Stimulated activated CD8-positive, alpha-beta memory T cell treated with anti-CD3 and anti-CD28 coated beads, Interleukin-7, amount 100 ng/mL, for 48 hours (primary cell): ENCODE measurements around the gene HELB.
"Not testable (repeated sequence)": the region's sequence is repeated elsewhere in the genome, so short reads cannot be mapped to it uniquely, and the experiment has no call there.

ENCODE experiments used
- DNase-seq, 2 donors: peaks; one replicate each; pipeline ENCODE4 v3.0.0-alpha.2; 2020; ENCODE audit warnings: low read depth in 1 of 2; ENCODE audit errors: extremely low read depth in 1 of 2

Gene HELB

DNA sequence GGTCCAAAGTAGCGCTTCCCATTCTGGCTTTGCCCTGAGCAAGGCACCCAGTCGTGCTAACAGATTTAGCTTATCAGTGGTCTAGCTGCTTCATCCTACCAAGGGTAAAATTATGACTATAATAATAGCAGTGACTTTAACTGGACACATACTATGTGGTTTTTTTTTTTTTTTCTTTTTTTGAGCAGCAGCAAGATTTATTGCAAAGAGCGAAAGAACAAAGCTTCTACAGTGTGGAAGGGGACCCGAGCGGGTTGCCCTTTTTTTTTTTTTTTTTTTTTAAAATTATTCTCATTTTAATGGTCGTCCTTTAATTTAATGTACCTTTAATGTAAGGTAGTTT lies 505 bp downstream of the HELB start:
- DNase-seq: no peak

DNA sequence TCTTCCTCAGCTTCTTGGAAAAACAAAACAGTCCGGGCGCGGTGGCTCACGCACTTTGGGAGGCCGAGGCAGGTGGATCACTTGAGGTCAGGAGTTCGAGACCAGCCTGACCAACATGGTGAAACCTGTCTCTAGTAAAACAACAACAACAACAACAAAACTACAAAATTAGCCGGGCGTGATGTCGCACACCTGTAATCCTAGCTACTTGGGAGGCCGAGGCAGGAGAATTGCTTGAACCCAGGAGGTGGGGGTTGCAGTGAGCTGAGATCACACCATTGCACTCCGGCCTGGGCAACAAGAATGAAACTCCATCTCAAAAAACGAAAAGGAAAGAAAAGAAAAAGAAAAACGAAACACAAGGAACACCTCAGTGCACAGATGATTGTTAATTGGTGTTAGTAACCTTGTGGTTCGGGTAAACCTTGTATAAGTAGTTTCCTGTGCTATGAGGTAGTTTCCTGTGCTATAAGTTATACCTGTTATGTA lies 1.1 kb downstream of the HELB start:
- not testable (repeated sequence) for DNase-seq

- no peak for DNase-seq
These were observed 2.1 kb downstream of the HELB start for GRCh38 chr12:66304296-66304900.

DNA sequence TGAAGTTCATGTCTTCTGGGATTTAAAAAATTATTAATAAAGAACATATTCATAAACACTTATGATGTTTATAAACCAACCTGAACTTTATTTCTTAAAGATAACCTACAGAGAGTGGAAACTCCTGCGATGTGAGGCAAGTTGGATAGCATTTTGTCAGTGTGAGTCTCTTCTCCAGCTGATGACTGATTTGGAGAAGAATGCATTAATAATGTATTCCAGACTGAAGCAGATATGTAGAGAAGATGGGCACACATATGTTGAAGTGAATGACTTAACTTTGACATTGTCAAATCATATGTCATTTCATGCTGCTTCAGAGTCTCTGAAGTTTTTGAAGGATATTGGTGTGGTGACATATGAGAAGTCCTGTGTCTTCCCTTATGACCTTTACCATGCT lies 7.3 kb downstream of the HELB start:
- DNase-seq: no peak

DNA sequence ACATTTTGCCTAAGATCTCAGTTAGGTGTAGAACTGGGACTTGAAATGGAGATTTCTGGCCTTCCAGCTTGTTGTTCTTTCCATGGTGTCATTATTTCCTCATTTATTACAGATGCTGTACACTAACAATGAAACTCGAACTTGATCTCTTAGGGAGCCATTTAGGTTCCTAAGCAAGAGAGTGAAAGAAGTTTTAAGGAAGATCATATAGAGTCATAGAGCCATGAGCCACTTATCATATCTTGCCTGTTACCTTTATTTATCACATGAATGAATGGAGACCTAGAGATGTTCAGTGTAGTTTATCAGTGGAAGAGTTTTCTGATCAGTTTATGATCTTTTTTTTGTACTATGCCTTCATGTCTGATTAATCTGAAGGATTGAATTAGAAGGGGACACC lies 9.9 kb downstream of the HELB start:
- no peak for DNase-seq

GRCh38 chr12:66314278-66314677 lies 12.0 kb downstream of the HELB start:
- no peak for DNase-seq

GRCh38 chr12:66319266-66319954 lies 17.1 kb downstream of the HELB start:
- DNase-seq: no peak

DNA sequence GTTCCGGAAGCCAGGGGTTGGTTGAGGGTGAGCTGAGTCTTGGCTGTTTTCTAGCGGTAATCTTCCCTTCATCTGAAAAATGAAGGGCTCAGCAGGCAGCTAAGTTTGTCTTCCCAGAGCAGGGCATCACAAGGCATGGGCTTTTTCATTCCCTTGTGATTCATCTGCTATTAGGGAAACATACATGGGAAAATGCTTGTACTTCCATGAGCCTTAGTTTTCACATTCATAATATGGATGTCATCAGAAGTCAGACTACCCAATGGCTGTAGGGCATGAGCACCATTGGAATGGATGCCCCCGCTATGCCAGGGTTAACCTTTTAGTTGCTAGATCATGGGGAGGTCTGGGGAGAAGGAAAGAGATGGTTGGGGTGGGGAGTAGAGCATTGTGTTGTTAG lies 18.7 kb downstream of the HELB start:
- DNase-seq: no peak

DNA sequence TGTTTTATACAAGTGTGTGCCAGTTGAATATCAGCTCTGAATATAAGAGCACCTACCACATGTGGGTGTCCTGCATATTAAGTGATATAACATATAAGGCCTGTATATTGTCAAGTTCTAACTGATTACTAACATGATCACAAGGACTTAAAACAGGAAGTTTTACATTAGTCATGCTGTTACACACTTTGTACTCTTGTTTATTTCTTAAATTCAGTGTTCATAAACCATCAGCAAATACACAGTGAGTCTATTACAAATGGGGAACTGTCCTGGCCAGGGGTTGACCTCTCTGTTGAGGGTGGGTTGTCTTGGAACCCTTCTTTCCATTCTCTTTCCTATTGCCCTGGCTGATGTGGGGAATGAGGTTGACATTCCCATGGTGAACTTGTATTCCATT lies 19.1 kb downstream of the HELB start:
- no peak for DNase-seq

DNA sequence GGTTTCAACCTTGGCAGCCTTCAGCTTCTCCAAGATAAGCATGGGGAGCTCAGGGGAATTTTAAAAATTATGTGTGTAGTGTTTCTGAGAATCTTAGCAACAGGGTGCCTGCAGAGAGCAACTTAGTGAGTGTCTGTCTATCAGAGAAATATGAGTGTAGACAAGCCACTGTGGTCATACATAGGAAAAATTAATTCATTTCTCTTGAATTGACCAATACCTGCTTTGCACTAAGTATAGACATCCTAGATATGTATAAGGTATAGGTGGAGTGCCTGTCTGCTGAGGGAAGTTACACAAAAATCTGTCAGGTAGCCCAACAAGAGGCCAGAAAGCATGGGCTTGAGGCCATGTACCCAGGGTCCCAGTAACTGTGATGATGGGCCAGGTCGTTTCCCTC lies 20.7 kb downstream of the HELB start:
- DNase-seq: no peak

DNA sequence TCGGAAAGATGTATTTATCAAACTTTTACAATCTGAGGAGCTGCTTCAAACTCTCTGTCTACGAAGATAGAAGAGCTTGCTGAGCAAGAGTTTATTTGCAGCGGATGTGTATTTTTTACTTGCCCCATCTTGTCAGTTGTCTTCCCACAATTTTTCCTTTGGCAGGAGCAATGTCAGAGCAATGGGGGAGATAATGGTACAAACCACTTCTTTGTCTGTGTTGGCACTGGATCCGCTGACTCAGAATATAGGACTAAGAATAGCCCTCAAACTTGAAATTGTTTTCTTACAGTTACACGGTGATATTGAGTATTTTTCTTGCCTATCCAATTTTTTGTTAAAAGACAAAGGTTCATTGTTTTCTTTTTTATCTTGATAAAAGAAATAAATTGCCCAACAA lies 27.6 kb downstream of the HELB start:
- DNase-seq: no peak

DNA sequence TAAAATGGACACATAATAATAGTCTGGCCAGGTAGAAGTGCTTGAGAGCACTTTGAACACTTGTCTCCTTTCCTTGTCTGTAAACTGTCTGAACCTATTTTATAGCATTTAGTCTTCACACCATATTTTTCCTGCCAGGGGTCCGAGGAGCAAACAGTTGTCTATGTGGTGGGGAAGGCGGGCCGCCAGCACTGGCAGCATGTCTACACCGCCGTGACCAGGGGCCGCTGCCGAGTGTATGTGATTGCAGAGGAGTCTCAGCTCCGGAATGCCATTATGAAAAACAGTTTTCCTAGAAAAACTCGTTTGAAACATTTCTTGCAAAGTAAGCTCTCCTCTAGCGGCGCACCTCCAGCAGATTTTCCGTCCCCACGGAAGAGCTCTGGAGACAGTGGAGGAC lies 28.7 kb downstream of the HELB start:
- no peak for DNase-seq

DNA sequence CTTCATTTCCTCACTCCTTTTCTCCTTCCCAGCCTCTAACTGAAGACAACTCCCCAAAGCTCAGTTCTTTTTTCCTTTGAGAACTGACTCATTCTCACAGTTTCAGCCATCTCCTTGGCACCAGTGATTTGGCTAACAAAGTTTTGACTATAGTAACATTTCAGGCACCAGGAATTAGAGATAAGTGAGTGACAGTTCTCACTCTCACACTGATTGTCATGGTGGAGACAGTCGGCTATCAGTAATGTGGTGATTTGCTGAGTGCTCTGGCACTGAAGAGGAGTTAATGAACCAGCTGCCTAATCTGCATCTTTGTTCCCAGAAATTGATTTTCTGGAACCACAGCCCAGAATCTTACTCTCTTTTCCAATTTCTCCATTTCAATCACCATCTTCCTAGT lies 29.5 kb downstream of the HELB start:
- DNase-seq: no peak

DNA sequence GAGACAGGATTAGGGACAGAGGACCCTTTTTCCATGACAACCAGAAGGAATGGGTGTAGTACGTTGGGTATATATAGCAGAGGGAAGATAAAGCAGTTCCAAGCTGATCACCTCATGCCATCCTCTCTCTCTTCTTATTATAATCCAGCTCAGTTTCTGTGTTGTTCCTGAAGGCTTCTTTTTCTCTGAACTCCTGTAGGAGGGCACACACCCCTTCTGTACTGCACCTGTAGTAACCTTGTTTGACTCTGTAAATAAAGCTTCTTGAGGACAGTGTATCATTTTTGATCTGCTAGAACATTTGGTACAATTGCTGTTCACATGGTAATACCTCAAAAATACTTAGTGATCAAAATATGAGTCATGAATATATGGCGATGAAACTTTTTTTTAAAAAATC lies 33.5 kb downstream of the HELB start:
- DNase-seq: no peak

DNA sequence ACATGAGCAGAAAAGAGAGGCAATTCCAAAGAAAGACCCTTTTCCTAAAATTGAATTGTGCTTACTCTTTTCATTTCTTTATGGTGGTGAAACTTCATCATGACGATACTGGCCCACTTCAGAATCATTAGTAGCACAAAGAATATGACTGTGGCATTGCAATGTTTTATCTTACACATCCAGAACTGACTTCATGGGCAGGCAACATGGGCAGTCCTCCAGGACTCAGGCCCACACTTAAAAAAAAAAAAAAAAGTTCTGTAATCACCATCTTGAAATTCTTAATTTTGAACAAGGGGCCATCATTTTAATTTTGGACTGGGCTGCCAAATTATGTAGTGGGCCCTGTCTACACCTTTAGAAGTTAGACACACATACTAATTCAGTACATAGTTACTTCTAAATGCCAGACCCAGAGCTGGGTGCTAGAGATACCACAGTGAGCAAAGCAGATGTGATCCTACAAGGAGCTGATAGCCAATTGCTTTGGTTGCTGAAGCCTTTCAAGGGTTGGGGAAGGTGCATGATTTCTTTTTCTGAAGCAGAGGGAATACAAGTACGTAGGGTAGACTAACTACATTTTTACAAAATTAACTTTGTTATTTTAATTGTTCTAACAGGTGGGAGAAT lies 35.2 kb downstream of the HELB start:
- no peak for DNase-seq

GRCh38 chr12:66340131-66340530 lies 37.8 kb downstream of the HELB start:
- DNase-seq: no peak

DNA sequence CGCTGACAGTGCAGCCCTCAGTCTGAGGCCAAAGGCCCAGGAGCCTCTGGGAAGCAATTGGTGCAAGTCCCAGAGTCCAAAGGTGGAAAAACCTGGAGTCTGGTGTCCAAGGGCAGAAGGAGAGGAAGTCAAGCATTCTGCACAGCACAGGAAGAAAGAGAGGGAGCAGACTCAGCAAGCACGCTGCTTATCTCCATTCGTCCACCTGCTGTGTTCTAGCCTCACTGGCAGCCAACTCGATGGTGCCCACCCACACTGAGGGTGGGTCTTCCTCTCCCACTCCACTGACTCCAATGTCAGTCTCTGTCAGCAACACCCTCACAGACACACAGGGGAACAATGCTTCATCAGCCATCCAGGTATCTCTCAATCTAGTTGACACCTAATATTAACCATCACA lies 38.8 kb downstream of the HELB start:
- DNase-seq: no peak

- DNase-seq: no peak
These were observed 42.9 kb downstream of the HELB start for GRCh38 chr12:66345212-66345611.

DNA sequence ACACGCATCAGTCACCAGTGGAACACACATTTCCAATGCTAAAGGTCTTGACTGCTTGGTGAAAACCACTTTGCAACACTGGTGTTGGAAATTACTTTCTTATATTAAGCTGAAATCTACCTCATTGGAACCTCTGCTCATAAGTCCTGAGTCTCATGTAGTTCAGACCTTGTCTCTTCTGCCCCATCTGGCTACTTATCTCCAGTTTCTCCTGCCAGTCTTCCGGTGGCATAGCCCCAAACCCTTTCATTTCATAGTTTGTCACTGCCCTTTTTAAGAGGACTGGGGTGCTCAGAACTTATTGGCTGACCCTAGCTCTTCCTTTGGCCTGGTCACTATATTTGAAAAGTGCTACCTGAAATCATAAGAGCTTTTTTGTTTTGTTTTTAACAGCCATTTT lies 43.7 kb downstream of the HELB start:
- no peak for DNase-seq

DNA sequence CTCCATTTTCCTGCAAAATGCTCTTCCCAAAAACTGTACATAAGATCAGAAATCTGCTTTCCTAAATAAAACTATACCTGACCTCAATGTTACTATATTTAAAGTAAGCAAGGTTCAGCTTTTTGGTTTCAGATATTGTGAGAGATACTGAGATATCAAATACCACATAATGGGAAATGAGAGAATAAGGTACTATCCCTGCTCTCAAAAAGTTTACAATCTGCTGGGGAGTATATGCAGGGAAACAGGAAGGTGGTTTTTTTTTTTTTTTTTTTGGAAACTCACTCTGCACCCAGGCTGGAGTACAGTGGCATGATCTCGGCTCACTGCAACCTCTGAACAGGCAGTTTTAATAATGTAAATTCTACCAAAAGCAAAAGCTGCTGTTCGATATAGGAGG lies 49.0 kb downstream of the HELB start:
- no peak for DNase-seq

DNA sequence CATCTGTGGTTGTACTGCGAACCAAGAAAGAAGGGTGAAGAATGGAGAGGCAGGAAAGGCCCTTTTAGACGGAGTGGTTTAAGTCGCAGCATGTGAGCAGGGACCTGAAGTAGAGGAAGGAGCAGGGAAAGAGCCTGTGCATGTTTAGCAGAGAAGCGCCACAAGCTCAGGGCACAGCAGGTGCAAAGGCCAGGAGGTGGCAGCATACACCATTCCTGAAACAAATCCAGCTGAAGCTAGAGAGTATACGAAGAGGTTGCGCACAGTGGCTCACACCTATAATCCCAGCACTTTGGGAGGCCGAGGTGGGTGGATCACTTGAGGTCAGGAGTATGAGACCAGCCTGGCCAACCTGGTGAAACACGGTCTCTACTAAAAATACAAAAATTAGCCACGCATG lies 49.9 kb downstream of the HELB start:
- DNase-seq: no peak

GRCh38 chr12:66352899-66353298 lies 50.6 kb downstream of the HELB start:
- DNase-seq: no peak

DNA sequence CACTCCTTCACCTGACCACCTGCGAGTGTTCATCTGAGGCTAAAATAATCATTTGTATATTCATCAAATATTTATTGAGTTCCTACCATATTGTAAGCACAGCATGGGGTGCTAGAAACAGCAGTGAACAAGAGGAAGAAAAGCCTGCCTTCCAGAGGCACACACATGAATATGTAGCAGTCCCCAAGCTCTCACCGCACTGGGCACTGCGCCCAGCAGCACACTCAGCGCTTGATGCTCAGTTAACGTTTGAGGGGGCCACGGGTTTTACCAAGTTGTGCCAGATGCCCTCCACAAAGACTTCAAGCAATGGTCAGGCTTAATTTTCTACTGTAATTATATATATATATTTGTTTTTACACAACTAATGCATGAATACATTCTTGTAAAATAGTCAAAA lies 52.0 kb downstream of the HELB start:
- no peak for DNase-seq
